Measurements from ENCODE around the gene NADSYN1.

DNA sequence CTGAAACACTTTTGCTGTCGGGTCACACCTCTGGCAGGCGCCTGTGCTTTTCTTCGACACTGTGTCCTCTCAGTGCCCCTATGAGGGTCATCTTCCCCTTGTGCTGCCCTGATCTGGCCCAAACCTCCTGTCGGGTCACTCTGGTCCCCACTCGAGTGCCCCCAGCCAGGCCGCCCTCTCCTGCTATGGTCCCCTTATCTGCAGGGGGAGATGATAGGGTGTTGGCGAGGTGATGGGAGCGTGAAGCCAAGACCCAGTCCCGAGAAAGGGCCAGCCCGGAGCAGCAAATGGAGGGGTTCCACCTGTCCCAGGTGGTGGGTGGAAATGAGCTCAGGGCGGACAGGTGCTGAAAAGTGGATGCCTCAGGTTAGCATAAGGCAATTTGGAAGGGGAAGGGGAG lies 9.7 kb downstream of the NADSYN1 start:
- TF ChIP-seq CTCF (IDR thresholded peaks at IDR 0.05) (no peak), POLR2AphosphoS5 (IDR thresholded peaks at IDR 0.05) (no peak), POLR2A (IDR thresholded peaks at IDR 0.05) (no peak), EP300 (IDR thresholded peaks at IDR 0.05) (no peak)
